HG03342 (cell line): ENCODE data around the gene CLTRN.

Experiments used
- ATAC-seq: cut with Tn5 transposase; IDR thresholded peaks from one replicate; pipeline ENCODE4 v1.9.1; 2021; ENCODE audit warnings: mild to moderate bottlenecking, moderate library complexity; ENCODE audit not compliant: unreplicated experiment

CLTRN gene

GRCh38 chrX:15579778-15580747 is 84.5 kb downstream of the CLTRN start:
- no peak for ATAC-seq
